H9 (cell line): ENCODE measurements around the gene BIRC5. TPM values are rescaled to one million over a fixed set of nuclear protein-coding genes. Genes with fewer than 3 reads are reported as not detected.
A peak's percentile ranks its signal among the peaks of the same experiment; 100 is the strongest.

Source experiments
- DNase-seq: peaks from one replicate; pipeline ENCODE4 v3.0.0-alpha.2; 2017
- H2AFZ ChIP-seq: one replicate; pipeline ENCODE4 v1.6.1; 2013; ENCODE audit warnings: mild to moderate bottlenecking, low read length, control low read depth, moderate library complexity
- H2AK5ac ChIP-seq: 2 replicates; pipeline ENCODE4 v1.6.1; 2013; ENCODE audit warnings: low read length, control low read depth, mixed read lengths; ENCODE audit not compliant: insufficient read length
- H2BK120ac ChIP-seq: one replicate; pipeline ENCODE4 v1.6.1; 2013; ENCODE audit warnings: low read depth, mild to moderate bottlenecking, low read length, control low read depth, inconsistent platforms; ENCODE audit not compliant: poor library complexity, severe bottlenecking
- H2BK12ac ChIP-seq: 2 replicates; pipeline ENCODE4 v1.6.1; 2013; ENCODE audit warnings: low read length, control low read depth, mixed read lengths, low read depth; ENCODE audit not compliant: insufficient read length
- H2BK15ac ChIP-seq: 2 replicates; pipeline ENCODE4 v1.6.1; 2013; ENCODE audit warnings: low read depth, low read length, control low read depth
- H2BK20ac ChIP-seq: one replicate; pipeline ENCODE4 v1.6.1; 2013; ENCODE audit warnings: low read depth, mild to moderate bottlenecking, low read length, control low read depth, inconsistent platforms; ENCODE audit not compliant: poor library complexity, severe bottlenecking
- H2BK5ac ChIP-seq: 2 replicates; pipeline ENCODE4 v1.6.1; 2013; ENCODE audit warnings: low read length, control low read depth, mixed read lengths; ENCODE audit not compliant: insufficient read length
- H3K14ac ChIP-seq: 2 replicates; pipeline ENCODE4 v1.6.1; 2013; ENCODE audit warnings: low read length, control low read depth; ENCODE audit not compliant: insufficient read depth
- H3K18ac ChIP-seq: 2 replicates; pipeline ENCODE4 v1.6.1; 2013; ENCODE audit warnings: low read depth, mild to moderate bottlenecking, mixed read lengths, low read length, control low read depth; ENCODE audit not compliant: insufficient read length
- H3K23ac ChIP-seq: 2 replicates; pipeline ENCODE4 v1.6.1; 2013; ENCODE audit warnings: low read length, control low read depth, mixed read lengths, low read depth; ENCODE audit not compliant: insufficient read length
- H3K23me2 ChIP-seq: 2 replicates; pipeline ENCODE4 v1.6.1; 2013; ENCODE audit warnings: low read depth, mild to moderate bottlenecking, mixed read lengths, low read length, control low read depth; ENCODE audit not compliant: insufficient read length, poor library complexity, severe bottlenecking
- H3K27ac ChIP-seq: 2 replicates; pipeline ENCODE4 v1.5.1; 2013; ENCODE audit warnings: low read length, control low read depth, mixed read lengths, low read depth; ENCODE audit not compliant: insufficient read length
- H3K27me3 ChIP-seq: 2 replicates; pipeline ENCODE4 v1.6.1; 2013; ENCODE audit warnings: low read length, control low read depth, inconsistent platforms; ENCODE audit not compliant: insufficient read depth
- H3K4ac ChIP-seq: 2 replicates; pipeline ENCODE4 v1.6.1; 2013; ENCODE audit warnings: low read depth, mild to moderate bottlenecking, control low read depth, inconsistent platforms, low read length, moderate library complexity
- H3K4me1 ChIP-seq: 2 replicates; pipeline ENCODE4 v1.6.1; 2013; ENCODE audit warnings: low read length, control low read depth, inconsistent platforms; ENCODE audit not compliant: insufficient read depth
- H3K4me2 ChIP-seq: 2 replicates; pipeline ENCODE4 v1.6.1; 2013; ENCODE audit warnings: low read length, control low read depth, mixed read lengths; ENCODE audit not compliant: insufficient read length, insufficient read depth
- H3K56ac ChIP-seq: 2 replicates; pipeline ENCODE4 v1.6.1; 2013; ENCODE audit warnings: low read depth, mild to moderate bottlenecking, mixed read lengths, low read length, control low read depth; ENCODE audit not compliant: insufficient read length
- H3K79me1 ChIP-seq: 2 replicates; pipeline ENCODE4 v1.6.1; 2013; ENCODE audit warnings: low read depth, mild to moderate bottlenecking, moderate library complexity, low read length, control low read depth, inconsistent platforms; ENCODE audit not compliant: insufficient read depth, poor library complexity, severe bottlenecking
- H3K79me2 ChIP-seq: 2 replicates; pipeline ENCODE4 v1.6.1; 2013; ENCODE audit warnings: low read length, control low read depth, inconsistent platforms; ENCODE audit not compliant: insufficient read depth
- H3K9ac ChIP-seq: 2 replicates; pipeline ENCODE4 v1.6.1; 2013; ENCODE audit warnings: low read length, control low read depth, mixed read lengths; ENCODE audit not compliant: insufficient read length; ENCODE audit errors: extremely low read depth
- H3K9me3 ChIP-seq: one replicate; pipeline ENCODE4 v1.6.1; 2013; ENCODE audit warnings: low read depth, low read length, inconsistent platforms; ENCODE audit not compliant: control insufficient read depth
- H3T11ph ChIP-seq: one replicate; pipeline ENCODE4 v1.6.1; 2013; ENCODE audit warnings: mild to moderate bottlenecking, low read length, control low read depth, inconsistent platforms
- H4K20me1 ChIP-seq: one replicate; pipeline ENCODE4 v1.6.1; 2013; ENCODE audit not compliant: control insufficient read depth, insufficient read length, insufficient read depth
- H4K5ac ChIP-seq: 2 replicates; pipeline ENCODE4 v1.6.1; 2013; ENCODE audit warnings: low read depth, mild to moderate bottlenecking, mixed read lengths, low read length, control low read depth; ENCODE audit not compliant: insufficient read length
- H4K8ac ChIP-seq: replicated peaks from 2 replicates; pipeline ENCODE4 v1.6.1; 2013; ENCODE audit warnings: low read length, control low read depth, mixed read lengths, low read depth; ENCODE audit not compliant: insufficient read length
- H4K91ac ChIP-seq: 2 replicates; pipeline ENCODE4 v1.6.1; 2013; ENCODE audit warnings: low read depth, mild to moderate bottlenecking, moderate library complexity, mixed read lengths, low read length, control low read depth; ENCODE audit not compliant: insufficient read length
- H3K27ac Mint-ChIP-seq, 3 experiments: 2 replicates in 2 of 3; 3 replicates in 1 of 3; pipeline ENCODE4 v1.8.0; 2020 to 2021; ENCODE audit warnings: mixed read lengths in 3 of 3, mild to moderate bottlenecking in 1 of 3, moderate library complexity in 1 of 3
- H3K27me3 Mint-ChIP-seq: 2 replicates; pipeline ENCODE4 v1.8.0; 2021; ENCODE audit warnings: low read depth, mild to moderate bottlenecking, moderate library complexity, mixed read lengths
- H3K36me3 Mint-ChIP-seq, 3 experiments: 2 replicates in 2 of 3; 3 replicates in 1 of 3; pipeline ENCODE4 v1.8.0; 2020 to 2021; ENCODE audit warnings: low read depth in 3 of 3, mixed read lengths in 3 of 3; ENCODE audit not compliant: insufficient read depth in 1 of 3
- H3K4me1 Mint-ChIP-seq, 2 experiments: 2 replicates each; pipeline ENCODE4 v1.8.0; 2020; ENCODE audit warnings: mixed read lengths in 2 of 2
- H3K4me3 Mint-ChIP-seq, 2 experiments: 2 replicates in 1 of 2; 3 replicates in 1 of 2; pipeline ENCODE4 v1.8.0; 2020 to 2021; ENCODE audit warnings: mild to moderate bottlenecking in 2 of 2, mixed read lengths in 2 of 2, moderate library complexity in 1 of 2
- H3K9me3 Mint-ChIP-seq, 2 experiments: 2 replicates in 1 of 2; 3 replicates in 1 of 2; pipeline ENCODE4 v1.8.0; 2020; ENCODE audit warnings: mild to moderate bottlenecking in 2 of 2, mixed read lengths in 2 of 2, moderate library complexity in 1 of 2
- CTCF ChIP-seq: fragments of 200-600 bp; sonication (generic); conservative IDR thresholded peaks from 3 replicates; pipeline ENCODE4 v1.8.0; 2021; ENCODE audit warnings: antibody characterized with exemption, mild to moderate bottlenecking
- WGBS: extraction: QIAGEN DNeasy Blood & Tissue Kit; methylation state at CpG from one replicate; pipeline ENCODE4 v1.1.7; 2013; ENCODE audit warnings: missing lambda C conversion rate, low lambda C conversion rate, mixed read lengths; ENCODE audit not compliant: insufficient read length; ENCODE audit errors: extremely low coverage; 5-methylcytosine and 5-hydroxymethylcytosine counted together
- total RNA-seq: library from RNA; stranded (reverse); gene quantifications from 2 replicates; pipeline ENCODE4 v1.2.1, GENCODE V29; 2021

Gene BIRC5
- total RNA-seq, 1 experiment from 2014 or later, result 97.8 TPM

GRCh38 chr17:78200451-78200850 lies 13.6 kb upstream of the BIRC5 start:
- Histone ChIP-seq H3K4me2 (no peak overlapping the region), H2BK5ac (no peak overlapping the region), H3K27me3 (no peaks in the 10 kb centered on the region), H3K4ac (no peak overlapping the region), H3K23ac (no peak overlapping the region), H3K14ac (no peak overlapping the region), H2BK120ac (no peak overlapping the region), H3K79me1 (no peaks in the 10 kb centered on the region), H3K4me1 (peaks cover 10% of the 10 kb centered on the region; the same call in 1 of the 2 replicates), H3K18ac (no peak overlapping the region), H4K8ac (no peak overlapping the region), H2AFZ (no peak overlapping the region), H2BK15ac (no peak overlapping the region), H4K91ac (no peak overlapping the region), H3K56ac (no peak overlapping the region), H2AK5ac (no peak overlapping the region), H3K27ac (no peak overlapping the region), H4K20me1 (no peaks in the 10 kb centered on the region), H3T11ph (no peak overlapping the region), H3K9me3 (no peaks in the 10 kb centered on the region), H3K9ac (no peak overlapping the region), H3K23me2 (no peaks in the 10 kb centered on the region), H4K5ac (no peak overlapping the region), H3K79me2 (no peaks in the 10 kb centered on the region; the same call in 1 of the 2 replicates), H2BK20ac (no peak overlapping the region), H2BK12ac (no peak overlapping the region)
- Mint-ChIP-seq H3K36me3 (peaks cover 21 to 61% (median 52%) of the 10 kb centered on the region in 3 experiments; a peak in 6 of 7 replicates), H3K27me3 (no peaks in the 10 kb centered on the region), H3K4me1 (peaks cover 24 to 25% of the 10 kb centered on the region in 2 experiments), H3K9me3 (no peaks in the 10 kb centered on the region), H3K4me3 (no peak overlapping the region), H3K27ac (0 out of 7 replicates have a peak overlapping the region, but pooled peaks of 1 of the 3 experiments have one; percentile 59)
- WGBS, result no CpG with 5 or more reads among the region's 6 CpGs
- TF ChIP-seq CTCF, result no peak
- no peak for DNase-seq
